HG03575 (cell line): Measurements from ENCODE around the gene PDLIM3.
"Not testable (repeated sequence)": the region's sequence is repeated elsewhere in the genome, so short reads cannot be mapped to it uniquely, and the experiment has no call there.

Source experiments
- ATAC-seq: cut with Tn5 transposase; IDR thresholded peaks from one replicate; pipeline ENCODE4 v1.9.1; 2021; ENCODE audit not compliant: unreplicated experiment, insufficient number of reproducible peaks, low FRiP score; ENCODE audit errors: extremely low read depth

The PDLIM3 gene

DNA sequence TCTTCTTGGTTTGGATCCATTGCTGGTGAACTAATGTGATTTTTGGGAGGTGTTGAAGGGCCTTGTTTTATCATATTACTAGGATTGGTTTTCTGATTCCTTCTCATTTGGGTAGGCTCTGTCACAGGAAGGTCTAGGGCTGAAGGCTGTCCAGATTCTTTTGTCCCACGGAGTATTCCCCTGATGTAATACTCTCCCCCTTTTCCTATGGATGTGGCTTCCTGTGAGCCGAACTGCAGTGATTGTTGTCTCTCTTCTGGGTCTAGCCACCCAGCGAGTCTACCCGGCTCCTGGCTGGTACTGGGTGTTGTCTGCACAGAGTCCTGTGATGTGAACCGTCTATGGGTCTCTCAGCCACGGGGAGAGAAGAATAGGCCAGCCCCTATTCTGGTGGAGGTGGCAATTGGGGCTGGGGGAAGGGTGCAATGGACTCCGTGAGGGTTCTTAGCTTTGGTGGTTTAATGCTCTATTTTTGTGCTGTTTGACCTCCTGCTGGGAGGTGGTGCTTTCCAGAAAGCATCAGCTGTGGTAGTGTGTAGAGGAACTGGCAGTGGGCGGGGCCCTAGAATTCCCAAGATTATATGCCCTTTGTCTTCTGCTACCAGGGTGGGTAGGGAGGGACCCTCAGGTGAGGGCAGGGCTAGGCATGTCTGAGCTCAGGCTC lies 24.1 kb upstream of the PDLIM3 start:
- not testable (repeated sequence) for ATAC-seq

DNA sequence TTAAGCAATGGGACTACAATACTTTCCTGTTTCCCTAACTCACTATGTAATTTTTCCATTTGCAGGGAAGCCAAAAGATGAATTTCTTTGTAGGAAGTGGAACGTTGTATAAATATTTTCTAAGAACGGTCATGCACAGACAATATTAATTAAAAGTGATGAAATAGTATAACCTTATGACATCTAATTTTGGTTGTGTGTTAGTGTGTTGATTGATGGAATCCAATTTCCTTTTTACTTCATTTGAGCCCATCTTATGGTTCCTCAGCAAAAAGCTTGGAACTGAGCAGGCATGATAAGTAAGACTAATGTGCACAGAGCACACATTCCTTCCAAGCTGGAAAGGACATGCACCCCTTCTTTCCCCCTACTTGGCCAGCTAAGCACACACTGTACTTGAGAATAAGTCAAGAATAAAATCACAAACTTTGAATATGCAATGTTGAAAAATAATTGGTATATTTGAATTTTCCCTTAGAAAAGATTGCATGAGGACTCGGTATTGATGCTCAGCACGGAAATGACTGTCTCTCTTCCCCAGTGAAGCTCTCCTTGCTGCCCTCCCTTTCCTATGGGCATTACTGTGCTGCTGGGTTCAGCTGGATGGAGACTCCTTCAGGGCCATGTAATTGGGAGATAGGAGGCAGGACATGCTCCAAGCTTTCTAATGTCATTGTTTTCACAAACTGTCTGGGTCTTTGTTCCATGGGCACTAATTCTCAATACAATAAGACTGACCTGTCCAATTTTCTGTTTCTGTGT lies 19.2 kb upstream of the PDLIM3 start:
- ATAC-seq = no peak

DNA sequence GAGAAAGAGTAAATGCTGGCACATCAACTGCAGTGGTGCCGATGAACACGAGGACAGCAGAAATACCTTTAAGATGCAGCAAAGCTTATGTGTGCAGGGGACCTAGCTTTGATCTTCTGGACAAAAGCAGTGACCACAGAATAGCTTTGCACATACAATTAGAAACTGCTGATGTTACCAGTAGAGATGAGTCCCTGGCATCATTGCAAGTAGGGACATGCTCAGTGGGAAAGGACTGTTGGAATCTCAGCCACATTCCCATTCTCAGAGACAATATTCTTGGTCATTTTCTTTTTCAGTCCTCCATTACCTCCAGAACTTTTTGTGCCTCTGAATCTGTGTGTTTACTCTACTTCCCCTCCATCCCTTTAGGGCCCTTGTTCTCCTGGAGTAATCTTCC lies 16.9 kb upstream of the PDLIM3 start:
- no peak for ATAC-seq

DNA sequence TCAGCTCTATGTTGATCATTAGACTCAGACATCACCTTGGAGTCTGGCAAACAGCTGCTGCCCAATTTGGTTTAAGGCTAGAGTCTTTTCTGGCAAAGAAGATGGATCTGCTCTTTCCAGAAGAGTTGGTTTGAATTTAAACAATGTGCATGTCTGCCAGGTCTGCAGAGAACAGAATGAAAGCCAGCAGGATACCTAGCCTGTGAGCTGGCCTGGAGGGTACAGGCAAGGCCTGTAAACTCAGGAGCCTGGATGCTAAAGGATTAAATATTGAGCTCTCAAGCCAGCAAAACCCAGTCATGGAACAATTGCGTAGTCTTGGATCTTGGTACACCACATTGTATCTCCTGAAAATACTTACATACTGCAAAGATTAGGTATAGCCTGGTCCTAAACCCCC lies 15.6 kb upstream of the PDLIM3 start:
- ATAC-seq = no peak

DNA sequence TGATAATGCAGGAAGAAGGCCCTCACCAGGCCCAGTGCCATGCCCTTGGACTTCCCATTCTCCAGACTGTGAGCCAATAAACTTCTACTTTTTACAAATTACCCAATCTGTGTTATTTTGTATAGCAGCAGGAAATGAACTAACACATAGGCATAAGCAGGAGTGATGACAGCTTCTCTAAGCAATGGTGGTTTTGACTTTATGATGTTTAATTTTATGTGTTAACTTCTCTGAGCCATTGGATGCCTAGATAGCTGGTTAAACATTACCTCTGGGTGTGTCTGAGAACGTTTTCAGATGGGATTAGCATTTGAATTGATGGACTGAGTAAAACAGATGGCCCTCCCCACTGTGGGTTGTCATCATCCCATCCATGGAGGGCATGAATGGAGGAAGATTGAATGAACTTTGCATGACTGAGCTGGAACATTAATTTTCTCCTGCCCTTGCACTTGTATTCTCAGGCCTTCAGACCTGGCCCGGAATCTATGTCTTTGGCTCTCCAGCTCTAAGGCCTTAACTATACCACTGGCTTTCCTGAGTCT lies 13.9 kb upstream of the PDLIM3 start:
- no peak for ATAC-seq

DNA sequence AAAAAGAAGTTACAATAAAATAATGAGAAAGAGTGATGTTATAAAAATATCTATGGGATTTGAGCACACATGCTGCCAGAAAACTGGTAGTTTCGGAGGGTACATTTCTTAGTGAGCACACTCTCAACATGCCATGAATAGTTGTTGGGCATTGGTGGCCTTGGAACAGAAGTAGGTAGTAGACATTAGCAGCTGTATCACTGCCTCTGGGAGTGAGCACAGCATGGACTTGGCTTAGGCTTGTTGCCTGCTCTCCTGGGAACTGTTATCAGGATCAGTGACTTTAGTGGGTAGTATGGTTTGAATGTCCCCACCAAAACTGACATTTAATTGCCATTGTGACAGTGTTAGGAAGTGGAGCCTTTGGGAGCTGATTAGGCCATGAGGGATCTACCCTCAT lies 13.3 kb upstream of the PDLIM3 start:
- ATAC-seq = no peak

DNA sequence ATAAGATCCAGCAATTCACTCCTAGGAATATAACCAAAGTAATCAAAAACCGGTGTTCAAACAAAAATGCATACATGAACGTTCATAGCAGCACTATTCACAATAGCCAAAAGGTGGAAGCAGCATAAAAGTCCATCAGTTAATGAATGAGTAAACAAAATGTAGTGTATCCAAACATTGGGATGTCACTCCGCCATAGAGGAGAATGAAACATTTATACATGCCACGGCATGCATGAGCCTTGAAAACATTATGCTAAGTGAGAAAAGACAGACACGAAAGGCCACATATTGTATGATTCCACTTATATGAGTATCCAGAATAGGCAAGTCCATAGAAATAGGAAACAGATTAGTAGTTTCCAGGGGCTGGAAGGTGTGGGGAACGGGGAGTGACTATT lies 11.0 kb upstream of the PDLIM3 start:
- no peak for ATAC-seq

DNA sequence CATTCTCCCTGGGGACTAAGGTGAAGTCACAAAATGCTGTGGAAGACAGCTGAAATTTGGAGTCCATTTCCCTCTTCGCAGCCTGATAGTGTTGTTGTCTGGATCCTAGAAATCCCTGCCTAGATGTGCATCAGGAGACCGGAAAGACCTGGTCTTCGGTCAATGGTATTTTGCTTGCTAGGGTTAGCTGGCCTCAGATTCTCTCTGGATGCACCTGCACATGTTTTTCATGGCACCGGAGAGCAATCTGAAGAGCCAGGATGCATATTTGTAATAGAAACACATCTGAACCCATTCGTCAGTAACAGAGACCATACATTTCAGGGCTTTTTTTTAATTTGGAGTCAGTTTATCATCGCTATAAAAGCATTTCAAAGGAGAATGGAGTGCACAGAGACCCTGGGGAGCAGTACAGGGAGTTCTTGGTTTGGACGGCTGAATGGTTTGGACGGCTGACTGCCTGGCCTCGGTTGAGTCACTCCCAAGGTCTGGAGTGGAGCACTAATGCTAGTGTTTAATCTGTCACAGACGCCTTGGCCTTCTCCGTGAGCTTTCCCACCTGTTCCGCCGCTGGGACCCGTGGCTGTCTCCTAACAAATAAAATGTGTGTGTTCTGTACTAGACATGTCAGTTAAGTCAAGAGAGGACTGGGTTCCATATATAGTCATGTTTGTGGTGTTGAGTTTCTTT lies 7.5 kb upstream of the PDLIM3 start:
- ATAC-seq = no peak

DNA sequence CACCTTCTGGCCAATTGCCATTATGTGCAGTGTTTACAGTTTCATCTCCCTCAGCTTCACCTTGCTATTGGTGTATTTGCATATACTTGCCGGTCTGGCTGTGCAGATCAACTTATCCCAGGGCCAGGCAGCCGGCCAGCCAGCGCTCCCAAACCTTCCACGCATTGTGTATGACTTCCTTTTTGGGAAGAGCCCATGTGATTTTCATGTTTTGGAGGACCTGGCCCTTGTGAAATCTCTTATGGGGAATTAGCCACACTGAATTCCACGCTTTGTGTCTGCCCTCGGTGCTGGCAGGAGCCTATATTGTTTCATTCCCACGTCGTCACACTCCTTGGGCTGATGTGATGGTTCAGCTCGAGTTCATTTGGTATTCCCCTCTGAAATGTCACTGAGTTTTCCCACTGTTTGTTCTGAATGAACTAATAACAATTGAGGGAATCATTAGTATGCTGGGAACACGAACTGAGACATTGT lies 6.0 kb upstream of the PDLIM3 start:
- ATAC-seq = no peak

DNA sequence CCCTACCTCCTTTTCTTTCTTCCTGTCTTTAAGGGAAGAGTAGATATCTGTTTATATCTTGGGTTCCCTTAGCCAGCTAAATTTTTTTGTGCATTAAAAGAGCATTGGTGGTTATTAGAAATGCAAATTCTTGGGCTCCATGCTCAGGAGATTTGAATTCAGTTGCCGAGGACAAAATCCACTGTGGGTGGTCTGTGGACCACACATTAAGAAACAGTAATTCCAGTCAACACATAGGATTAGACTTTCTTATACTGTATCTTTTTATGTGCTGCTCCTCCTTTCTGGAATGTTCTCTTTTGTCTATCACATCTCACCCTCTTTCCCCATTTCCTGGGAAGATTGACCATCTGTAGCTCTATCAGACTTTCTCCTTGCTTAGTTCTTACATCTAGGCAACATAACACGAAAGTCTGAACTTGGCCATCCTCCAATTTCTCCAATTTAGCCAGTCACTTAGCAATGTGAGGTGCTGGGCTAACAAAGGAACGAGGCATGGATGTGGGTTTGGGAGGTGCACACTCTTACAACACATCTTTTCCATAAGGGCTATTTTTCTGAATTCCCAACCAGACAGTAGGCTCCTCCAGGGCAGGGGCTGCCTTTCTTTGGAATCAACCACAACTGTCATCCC lies 5.3 kb upstream of the PDLIM3 start:
- ATAC-seq = no peak

DNA sequence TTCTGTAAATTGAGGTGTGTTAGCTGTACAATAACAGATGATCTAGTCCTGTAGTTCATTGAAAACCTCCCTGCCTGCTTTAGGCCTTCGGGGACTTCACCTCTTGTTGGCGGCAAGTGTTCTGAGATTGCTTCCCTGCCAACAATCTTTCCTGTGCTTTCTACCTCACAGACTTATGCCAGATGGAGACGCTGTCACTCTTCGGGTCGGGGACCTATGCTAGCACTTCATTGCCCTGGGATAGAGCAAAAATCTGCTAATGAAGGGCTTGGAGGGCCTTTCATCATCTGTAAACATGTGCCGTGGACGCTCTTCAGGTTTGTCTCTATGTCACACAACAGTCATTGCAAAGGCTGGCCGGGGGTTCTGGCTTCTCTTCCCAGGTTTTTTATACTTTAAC lies 4.7 kb upstream of the PDLIM3 start:
- ATAC-seq = no peak

DNA sequence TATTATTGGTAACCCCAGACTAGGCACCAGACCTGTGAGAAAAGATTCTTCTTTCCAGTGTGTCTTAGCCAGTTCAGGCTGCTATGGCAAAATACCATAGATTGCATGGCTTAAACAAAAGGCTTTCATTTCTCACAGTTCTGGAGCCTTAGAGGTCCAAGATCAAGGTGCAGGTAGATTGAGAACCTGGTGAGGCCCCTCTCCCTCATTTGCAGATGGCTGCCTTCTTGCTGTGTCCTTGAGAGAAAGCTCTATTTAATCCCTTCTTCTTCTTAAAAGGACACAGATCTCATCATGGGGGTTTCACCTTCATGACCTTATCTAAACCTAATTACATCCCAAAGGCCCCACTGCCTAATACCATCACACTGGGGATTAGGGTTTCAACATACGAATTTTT lies 3.5 kb upstream of the PDLIM3 start:
- no peak for ATAC-seq

DNA sequence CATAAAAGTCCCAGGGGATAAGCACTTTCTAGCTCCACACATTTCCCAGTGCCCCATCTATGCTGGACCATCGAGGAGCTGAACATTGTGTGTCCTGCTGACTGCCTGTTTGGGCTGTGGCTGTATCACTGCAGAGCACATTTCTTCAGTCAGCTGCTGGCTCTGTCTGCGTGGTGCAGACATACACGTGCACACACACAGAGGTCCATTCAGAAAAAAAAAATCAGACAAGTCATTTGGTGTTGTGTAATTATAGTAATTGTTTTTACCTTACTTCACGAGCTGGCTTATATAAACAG lies 1.1 kb upstream of the PDLIM3 start:
- ATAC-seq = no peak

DNA sequence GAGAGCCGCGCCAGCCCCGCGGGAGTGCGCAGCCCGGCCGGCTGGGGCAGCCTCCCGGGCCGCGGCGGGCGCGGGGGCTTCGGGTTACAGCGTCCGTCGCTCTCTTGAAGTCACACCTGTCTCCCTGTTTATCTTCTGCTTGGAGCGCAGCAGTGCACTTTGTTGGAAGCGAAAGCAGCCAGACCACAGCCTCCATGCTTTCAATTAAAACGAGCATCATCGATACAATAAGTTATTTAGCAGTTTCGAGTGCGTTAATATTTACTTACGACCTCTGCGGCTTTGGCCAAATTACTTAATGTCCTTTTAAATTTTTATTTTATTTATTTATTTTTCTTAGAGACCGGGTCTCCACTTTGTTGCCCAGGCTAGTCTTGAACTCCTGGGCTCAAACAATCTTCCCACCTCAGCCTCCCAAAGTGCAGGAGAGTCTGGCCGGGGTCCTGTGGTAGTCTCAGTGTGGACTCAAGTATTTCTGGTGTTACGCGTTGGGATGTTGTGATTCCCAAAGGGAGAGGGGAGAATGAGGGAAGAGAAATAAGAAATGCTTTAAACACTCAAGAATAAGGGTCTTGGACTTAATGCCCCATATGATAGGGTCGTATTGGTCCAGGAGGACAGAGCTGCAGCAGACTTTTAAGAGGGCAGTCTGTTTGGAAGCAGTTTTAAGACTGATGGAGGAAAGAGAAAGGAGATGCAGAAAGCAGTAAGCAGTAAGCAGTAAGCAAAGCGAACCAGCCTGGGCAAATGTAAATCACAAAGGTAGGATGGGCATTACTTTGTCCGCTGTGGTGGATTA lies 504 bp upstream of the PDLIM3 start:
- no peak for ATAC-seq

DNA sequence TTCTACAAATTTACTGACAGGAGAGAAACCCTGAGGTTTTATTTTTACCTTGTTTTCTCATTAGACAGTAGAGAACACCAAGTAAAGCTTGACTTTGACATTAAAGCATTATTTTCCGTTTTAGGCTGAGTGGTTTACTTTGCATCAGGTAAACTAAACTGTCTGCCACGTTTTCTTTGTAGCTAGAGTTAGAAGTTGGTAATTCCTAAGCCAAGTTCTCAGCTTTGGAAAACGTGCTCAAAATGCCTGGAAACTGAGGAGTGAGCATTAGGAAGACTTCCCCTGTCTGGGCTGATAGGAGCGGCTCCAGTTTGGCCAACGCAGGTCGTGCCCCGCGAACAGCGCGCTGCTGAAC lies 819 bp downstream of the PDLIM3 start:
- no peak for ATAC-seq

DNA sequence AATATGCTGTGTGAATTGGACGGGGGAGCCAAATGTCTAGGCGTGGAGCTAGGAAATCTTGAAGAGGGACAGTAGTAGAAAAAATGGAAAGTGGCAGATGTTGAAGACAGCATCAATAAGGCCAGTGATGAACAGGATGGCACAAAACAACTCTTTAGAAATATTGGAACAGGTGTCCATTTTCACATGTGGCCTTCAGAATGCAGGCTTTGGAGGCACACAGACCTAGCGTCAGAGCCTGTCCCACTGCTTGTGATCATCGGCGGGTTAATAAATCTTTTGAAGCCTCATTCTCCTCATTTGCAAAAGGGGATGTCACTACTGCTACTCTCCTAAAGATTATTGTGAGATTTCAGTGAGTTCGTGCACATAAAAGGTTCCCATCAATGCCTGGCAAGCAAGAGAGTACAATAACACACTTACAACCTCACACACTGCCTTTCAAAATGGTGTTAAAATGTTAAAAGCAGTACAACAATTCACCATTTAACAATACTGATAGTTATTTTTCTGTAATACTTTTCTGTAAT lies 2.4 kb downstream of the PDLIM3 start:
- no peak for ATAC-seq

DNA sequence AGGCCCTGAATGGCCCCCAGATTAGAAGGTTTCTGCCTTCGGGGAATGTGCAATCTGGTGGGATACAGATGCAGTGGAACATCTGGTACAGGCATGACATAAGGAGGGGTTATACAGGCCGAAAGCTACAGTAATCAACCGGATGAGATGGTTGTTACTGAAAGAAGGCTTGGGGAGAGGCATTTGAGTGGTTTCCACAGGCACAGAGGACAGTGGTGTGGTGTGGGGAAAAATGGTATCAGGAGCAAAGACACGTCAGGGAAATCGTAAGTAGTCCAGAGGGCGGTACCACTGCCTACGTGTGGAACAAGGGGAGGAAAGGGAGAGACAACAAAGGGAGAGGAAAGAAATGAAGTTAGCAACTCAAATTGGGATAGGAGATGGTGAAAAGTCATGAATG lies 3.0 kb downstream of the PDLIM3 start:
- no peak for ATAC-seq

DNA sequence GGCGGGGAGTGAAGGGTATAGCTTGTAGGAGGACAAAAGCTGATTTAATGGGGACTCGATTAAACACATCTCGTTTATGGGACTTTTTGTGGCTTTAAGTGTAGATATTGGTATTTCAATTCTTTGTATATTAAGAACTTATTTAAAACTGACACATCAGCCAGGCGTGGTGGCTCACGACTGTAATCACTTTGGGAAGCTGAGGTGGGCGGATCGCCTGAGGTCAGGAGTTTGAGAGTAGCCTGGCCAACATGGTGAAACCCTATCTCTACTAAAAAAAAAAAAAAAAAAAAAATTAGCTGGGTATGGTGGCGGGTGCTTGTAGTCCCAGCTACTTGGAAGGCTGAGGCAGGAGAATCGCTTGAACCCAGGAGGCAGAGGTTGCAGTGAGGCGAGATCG lies 3.7 kb downstream of the PDLIM3 start:
- ATAC-seq = not testable (repeated sequence)

DNA sequence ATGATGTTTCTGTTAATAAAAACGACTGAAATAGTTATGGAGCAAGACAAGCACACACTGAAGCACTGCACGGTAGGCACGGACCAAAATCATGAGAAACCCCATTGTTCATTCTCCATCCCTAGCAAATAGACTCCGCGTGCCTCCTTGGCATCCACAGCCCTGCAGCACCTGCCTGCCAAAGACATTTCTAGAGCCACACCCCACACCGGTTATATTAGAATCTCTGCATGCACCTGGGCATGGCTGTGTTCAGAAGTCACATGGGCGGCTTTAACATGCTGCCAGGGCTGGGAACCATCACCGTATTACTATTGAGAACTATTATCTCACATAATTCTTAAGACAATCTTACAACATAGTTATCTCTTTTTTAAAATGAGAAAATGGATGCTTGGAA lies 5.9 kb downstream of the PDLIM3 start:
- no peak for ATAC-seq
